Measurements from ENCODE around the gene PPP3CA. TPM values are rescaled to one million over a fixed set of nuclear protein-coding genes. Genes with fewer than 3 reads are reported as not detected.

Gene PPP3CA
- total and polyA plus RNA-seq, 2 of the 8 experiments (the other 6 are each of a cell fraction or from before 2014, with no cell fraction given) = 7.9 to 35.0 TPM

DNA sequence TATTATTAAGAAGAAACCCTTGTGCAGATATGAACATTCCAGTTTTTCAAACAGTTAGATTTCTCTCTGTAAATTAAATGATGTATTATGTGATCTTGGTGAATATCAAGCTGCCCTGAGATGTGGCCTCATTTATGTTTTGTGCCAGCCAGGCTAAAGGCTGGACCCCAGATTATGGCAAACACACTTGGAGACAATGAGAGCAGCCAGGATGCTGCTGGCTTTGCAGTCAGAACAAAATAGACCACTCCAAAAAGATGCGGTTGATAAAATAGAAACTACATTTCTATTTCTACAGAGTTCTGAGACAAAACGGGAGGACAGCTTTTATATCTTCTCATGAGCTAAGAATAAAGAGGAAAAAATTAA lies 296.5 kb downstream of the PPP3CA start:
- Histone ChIP-seq H3K23me2 (ENCODE audit: low read depth, low read length) (no peaks in the 10 kb centered on the region), H3K27me3 (replicated peaks in 1 of 4; ENCODE audit: control insufficient read depth in 3 of 4, extremely low read depth in 1 of 4, insufficient read depth in 3 of 4, low read length in 3 of 4) (no peaks in the 10 kb centered on the region), H2BK20ac (ENCODE audit: low read length) (no peak overlapping the region), H3K79me2 (ENCODE audit: control insufficient read depth in 1 of 2, insufficient read depth in 2 of 2, low read length in 2 of 2) (no peaks in the 10 kb centered on the region), H3K4me3 (ENCODE audit: extremely low read depth in 1 of 4, insufficient read depth in 2 of 4, low read depth in 3 of 4, low read length in 4 of 4) (no peak overlapping the region), H3K14ac (ENCODE audit: insufficient read length) (no peak overlapping the region), H3K56ac (replicated peaks; ENCODE audit: insufficient read length, low read depth, low read length) (no peak overlapping the region), H3K79me1 (ENCODE audit: low read depth, low read length) (no peaks in the 10 kb centered on the region), H3K36me3 (ENCODE audit: control insufficient read depth in 2 of 4, insufficient read depth in 4 of 4, low read length in 3 of 4) (no peaks in the 10 kb centered on the region), H2BK12ac (ENCODE audit: low read depth, low read length) (no peak overlapping the region), H3K4me2 (ENCODE audit: insufficient read depth in 1 of 2, low read depth in 2 of 2, low read length in 2 of 2) (no peak overlapping the region), H3K23ac (ENCODE audit: insufficient read length) (no peak overlapping the region), H2AFZ (ENCODE audit: low read length) (no peak overlapping the region), H2BK120ac (replicated peaks; ENCODE audit: low read depth, low read length) (no peak overlapping the region), H4K8ac (ENCODE audit: extremely low read depth, insufficient read depth, low read length) (no peak overlapping the region), H3K4me1 (replicated peaks in 1 of 4; ENCODE audit: control insufficient read depth in 3 of 4, insufficient read depth in 4 of 4, low read length in 3 of 4) (no peaks in the 10 kb centered on the region; a peak in 1 of 7 replicates), H3K27ac (ENCODE audit: low read depth, low read length) (no peak overlapping the region), H2BK15ac (ENCODE audit: low read length) (no peak overlapping the region), H3K9ac (replicated peaks in 1 of 4; ENCODE audit: extremely low read depth in 1 of 4, low read depth in 3 of 4, low read length in 3 of 4) (no peak overlapping the region), H4K5ac (ENCODE audit: insufficient read length, low read depth, low read length) (no peak overlapping the region), H4K91ac (replicated peaks; ENCODE audit: insufficient read length, low read length) (no peak overlapping the region), H2BK5ac (ENCODE audit: low read depth, low read length) (no peak overlapping the region), H3K9me3 (ENCODE audit: insufficient read depth in 2 of 2, low read depth in 1 of 2, low read length in 1 of 2) (no peaks in the 10 kb centered on the region), H3K18ac (ENCODE audit: extremely low read depth, low read length) (no peak overlapping the region), H2AK5ac (ENCODE audit: low read depth, low read length) (no peak overlapping the region), H4K20me1 (replicated peaks in 1 of 2; ENCODE audit: control insufficient read depth in 1 of 2, insufficient read depth in 2 of 2, low read length in 2 of 2) (no peaks in the 10 kb centered on the region), H3K4ac (replicated peaks; ENCODE audit: insufficient read length, low read depth, low read length) (no peak overlapping the region)
- ChIA-PET POLR2A (ENCODE audit: partially characterized antibody) (interaction anchor here (0.8 kb wide), 1 partner anchor 9 kb away, joined by 3 read pairs; no protein-coding TSS in a partner anchor), CTCF (ENCODE audit: partially characterized antibody) (interaction anchor here (0.6 to 2.7 kb wide), 4 partner anchors 9 to 38 kb away, joined by 3 to 11 read pairs (median 6); no protein-coding TSS in a partner anchor)
- no peak for FAIRE-seq
- no peak for TF ChIP-seq SRF (IDR thresholded peaks at IDR 0.05; ENCODE audit: low read depth, low read length)
- no peak for TF ChIP-seq CHD1 (IDR thresholded peaks at IDR 0.05; ENCODE audit: low read depth, low read length)
- no peak for TF ChIP-seq RBBP5 (IDR thresholded peaks at IDR 0.05; ENCODE audit: borderline replicate concordance, low read depth, low read length)
- 94% methylated on average over 2 of the region's 2 CpGs; no CpG with 5 or more reads in 1 of the 2 experiments for WGBS, 2 experiments (ENCODE audit: extremely low coverage in 1 of 2, insufficient coverage in 1 of 2, insufficient read length in 1 of 2, insufficient replicate concordance in 2 of 2, low coverage in 1 of 2, low lambda C conversion rate in 2 of 2, missing lambda C conversion rate in 1 of 2)
- DNase-seq (ENCODE audit: low read depth in 1 of 2, low spot score in 2 of 2) = no peak

Data from H1 (cell line).